Lower lobe of right lung (tissue), 2 donors: ENCODE results near the gene AOPEP. TPM values are rescaled to one million over a fixed set of nuclear protein-coding genes. Genes with fewer than 3 reads are reported as not detected.

ENCODE experiments used
- ATAC-seq, 2 donors: fragments of 200-7000 bp; cut with Tn5 transposase; one replicate each; pipeline ENCODE4 v1.9.1; 2020 to 2022; ENCODE audit warnings: mild to moderate bottlenecking in 2 of 2, moderate library complexity in 2 of 2
- DNase-seq: peaks from one replicate; pipeline ENCODE4 v3.0.0-alpha.2; 2020
- H3K27ac ChIP-seq: fragments of 200-600 bp; one replicate; pipeline ENCODE4 v1.8.0; 2022
- H3K27me3 ChIP-seq: fragments of 200-600 bp; one replicate; pipeline ENCODE4 v1.8.0; 2022; ENCODE audit warnings: low read depth
- H3K36me3 ChIP-seq: fragments of 200-600 bp; one replicate; pipeline ENCODE4 v1.8.0; 2022; ENCODE audit warnings: mild to moderate bottlenecking
- H3K4me1 ChIP-seq: fragments of 200-600 bp; one replicate; pipeline ENCODE4 v1.8.0; 2022
- H3K4me3 ChIP-seq: fragments of 200-600 bp; one replicate; pipeline ENCODE4 v1.8.0; 2022; ENCODE audit warnings: mild to moderate bottlenecking
- H3K9me3 ChIP-seq: fragments of 200-600 bp; one replicate; pipeline ENCODE4 v1.8.0; 2022
- CTCF ChIP-seq: fragments of 200-600 bp; IDR thresholded peaks from one replicate; pipeline ENCODE4 v1.8.0; 2022; ENCODE audit warnings: antibody characterized with exemption, mild to moderate bottlenecking
- intact Hi-C: fragments of 100-400 bp; cut with DNase I; formaldehyde crosslinking; loops from one replicate; pipeline ENCODE4 v1.11.0; 2022
- total RNA-seq: library from RNA; stranded (reverse); fragmentation: NEBNext Ultra II Directional; extraction: Animal tissue kit (Norgen Biotek cat#: 25700); gene quantifications from one replicate; pipeline ENCODE4 v1.2.1, GENCODE V29; 2021
- donor health status: DM: no; HTN: yes; CAD: no; lungs with severe emphysema.

The AOPEP gene
- total RNA-seq, 1 donor from 2014 or later, result 63.7 TPM

GRCh38 chr9:94822273-94822672 is 95.8 kb downstream of the AOPEP start:
- intact Hi-C loops, result no loop called here
- peaks cover 11% of the 10 kb centered on the region for H3K4me1 ChIP-seq
- no peaks in the 10 kb centered on the region for H3K36me3 ChIP-seq
- no peak overlapping the region for H3K27ac ChIP-seq
- no peaks in the 10 kb centered on the region for H3K27me3 ChIP-seq
- ATAC-seq (no peak), DNase-seq (no peak)
- H3K4me3 ChIP-seq, result no peak overlapping the region
- no peak for TF ChIP-seq CTCF
- no peaks in the 10 kb centered on the region for H3K9me3 ChIP-seq

- intact Hi-C loops, result no loop called here
Measured at GRCh38 chr9:94823710-94824109, 97.2 kb downstream of the AOPEP start.

GRCh38 chr9:94824411-94824810 is 97.9 kb downstream of the AOPEP start:
- Histone ChIP-seq H3K36me3 (no peaks in the 10 kb centered on the region), H3K27me3 (no peaks in the 10 kb centered on the region), H3K4me1 (peaks cover 20% of the 10 kb centered on the region), H3K27ac (no peak overlapping the region), H3K9me3 (no peaks in the 10 kb centered on the region), H3K4me3 (no peak overlapping the region)
- DNase-seq (no peak), ATAC-seq (no peak)
- TF ChIP-seq CTCF, result no peak
- intact Hi-C loops, result no loop called here

More at GRCh38 chr9:94823710-94824109, 97.2 kb downstream of the AOPEP start:
- no peak overlapping the region for H3K27ac ChIP-seq
- DNase-seq (no peak), ATAC-seq (no peak)
- H3K9me3 ChIP-seq, result no peaks in the 10 kb centered on the region
- no peaks in the 10 kb centered on the region for H3K36me3 ChIP-seq
- no peak overlapping the region for H3K4me3 ChIP-seq
- no peak for TF ChIP-seq CTCF
- peaks cover 20% of the 10 kb centered on the region for H3K4me1 ChIP-seq
- no peaks in the 10 kb centered on the region for H3K27me3 ChIP-seq

GRCh38 chr9:94824913-94825610 is 98.6 kb downstream of the AOPEP start:
- no peak overlapping the region for H3K4me3 ChIP-seq
- no peak overlapping the region for H3K27ac ChIP-seq
- no peak for DNase-seq

GRCh38 chr9:94825611-94825958 is 99.1 kb downstream of the AOPEP start:
- Histone ChIP-seq H3K4me1 (peaks cover 12% of the 10 kb centered on the region), H3K36me3 (no peaks in the 10 kb centered on the region), H3K4me3 (no peak overlapping the region), H3K27ac (no peak overlapping the region), H3K27me3 (no peaks in the 10 kb centered on the region), H3K9me3 (no peaks in the 10 kb centered on the region)
- TF ChIP-seq CTCF, result no peak
- no peak for DNase-seq
- no peak for ATAC-seq
- intact Hi-C loops, result no loop called here

More at GRCh38 chr9:94824913-94825610, 98.6 kb downstream of the AOPEP start:
- Histone ChIP-seq H3K36me3 (no peaks in the 10 kb centered on the region), H3K27me3 (no peaks in the 10 kb centered on the region), H3K4me1 (peaks cover 15% of the 10 kb centered on the region), H3K9me3 (no peaks in the 10 kb centered on the region)
- intact Hi-C loops, result no loop called here
- ATAC-seq, result no peak
- TF ChIP-seq CTCF, result no peak
